ENCODE data around the gene TWF2. TPM values are rescaled to one million over a fixed set of nuclear protein-coding genes. Genes with fewer than 3 reads are reported as not detected.

TWF2 gene
- total RNA-seq, 1 experiment from 2014 or later: 136 TPM

GRCh38 chr3:52204337-52205073, 34.5 kb downstream of the TWF2 start:
- DNase-seq (ENCODE audit: low read depth): no peak

DNA sequence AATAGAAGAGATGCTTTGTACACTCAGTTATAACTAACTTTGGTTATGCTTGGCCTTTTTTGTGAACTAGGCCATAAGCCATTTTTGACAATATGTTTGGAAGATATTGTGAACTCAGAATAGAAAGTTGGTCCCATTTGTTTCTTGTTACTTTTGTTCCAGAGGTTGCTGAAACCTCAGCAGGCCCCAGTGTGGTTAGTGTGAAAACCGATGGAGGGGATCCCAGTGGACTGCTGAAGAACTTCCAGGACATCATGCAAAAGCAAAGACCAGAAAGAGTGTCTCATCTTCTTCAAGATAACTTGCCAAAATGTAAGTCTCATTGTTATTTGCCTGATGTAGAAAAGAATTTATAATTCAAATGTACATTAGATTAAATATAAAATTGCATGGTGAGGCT, 35.3 kb downstream of the TWF2 start:
- DNase-seq (ENCODE audit: low read depth): no peak

GRCh38 chr3:52202384-52203077, 36.4 kb downstream of the TWF2 start:
- no peak for DNase-seq (ENCODE audit: low read depth)

DNA sequence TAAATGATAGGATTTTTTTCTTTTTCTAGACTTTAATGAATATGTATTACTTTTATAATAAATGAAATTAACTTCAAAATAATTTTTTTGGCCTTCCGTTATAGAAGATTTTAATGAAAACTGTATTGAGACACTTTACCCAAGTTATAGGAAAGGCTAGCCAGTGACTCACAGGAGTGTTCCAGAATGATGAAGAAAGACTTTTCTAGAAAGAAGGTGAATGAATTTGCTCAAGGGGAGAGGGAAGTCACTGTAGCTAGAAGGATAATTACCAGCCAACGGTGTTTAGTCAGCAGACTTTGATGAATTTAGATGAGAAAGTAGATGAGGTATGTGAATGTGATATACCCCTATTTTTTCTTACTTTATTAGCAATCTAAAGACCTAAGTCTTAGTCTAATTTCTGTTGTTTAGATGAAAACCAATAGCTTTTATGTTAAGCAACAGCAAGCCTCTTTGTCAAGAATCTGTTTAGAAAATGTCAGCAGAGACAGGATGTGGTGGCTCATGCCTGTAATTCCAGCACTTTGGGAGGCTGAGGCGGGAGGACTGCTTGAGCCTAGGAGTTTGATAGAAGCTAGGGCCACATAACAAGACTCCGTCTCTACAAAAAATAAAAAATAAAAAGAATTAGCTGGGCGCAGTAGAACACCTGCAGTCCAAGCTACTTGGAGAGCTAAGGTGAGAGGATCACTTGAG, 37.8 kb downstream of the TWF2 start:
- no peak for DNase-seq (ENCODE audit: low read depth)

GRCh38 chr3:52198643-52199608, 40.0 kb downstream of the TWF2 start:
- DNase-seq (ENCODE audit: low read depth): no peak

GRCh38 chr3:52197842-52198625, 40.9 kb downstream of the TWF2 start, which contains the start of gene ALAS1:
Gene ALAS1 (plus strand): TSS chr3:52198160. CDS start chr3:52199242, 1,082 bp downstream.
- peak; percentile 81 for DNase-seq (ENCODE audit: low read depth)

DNA sequence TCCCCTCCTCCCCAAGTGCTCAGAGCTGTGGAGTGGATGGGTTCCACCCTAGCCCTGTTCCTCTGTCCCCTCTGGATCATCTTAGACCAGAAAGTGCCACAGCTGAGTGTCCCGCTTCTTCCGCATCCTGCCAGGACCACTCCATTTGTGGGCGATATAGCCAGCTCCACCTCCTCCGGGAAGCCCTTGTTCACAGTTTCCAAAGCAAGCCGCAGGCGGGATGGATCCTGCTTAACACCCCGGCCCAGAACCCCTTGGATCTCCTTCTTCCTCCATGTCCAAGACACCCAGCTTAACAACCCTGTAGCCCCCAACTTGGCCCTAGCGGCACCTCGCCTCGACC, 41.5 kb downstream of the TWF2 start:
- DNase-seq (ENCODE audit: low read depth): no peak

DNA sequence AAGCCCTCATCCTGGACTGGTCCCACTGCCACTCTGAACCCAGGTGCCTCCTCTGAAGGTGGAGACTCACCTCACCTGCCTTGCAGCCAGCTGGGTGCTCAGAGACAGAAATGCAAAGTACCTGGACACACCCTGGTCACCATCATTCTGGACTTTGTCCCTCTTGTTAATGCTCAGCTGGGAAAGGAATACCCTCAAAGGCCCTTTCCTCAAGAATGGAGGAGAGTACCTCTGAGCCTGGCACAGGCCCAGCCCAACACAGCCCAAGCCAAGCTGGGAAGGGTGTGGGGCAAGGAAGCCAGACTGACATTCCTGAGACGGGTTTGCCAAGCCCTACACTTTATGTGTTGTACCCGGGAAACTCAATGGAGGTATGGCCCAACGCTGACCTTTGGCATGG, 42.0 kb downstream of the TWF2 start:
- DNase-seq (ENCODE audit: low read depth): no peak

DNA sequence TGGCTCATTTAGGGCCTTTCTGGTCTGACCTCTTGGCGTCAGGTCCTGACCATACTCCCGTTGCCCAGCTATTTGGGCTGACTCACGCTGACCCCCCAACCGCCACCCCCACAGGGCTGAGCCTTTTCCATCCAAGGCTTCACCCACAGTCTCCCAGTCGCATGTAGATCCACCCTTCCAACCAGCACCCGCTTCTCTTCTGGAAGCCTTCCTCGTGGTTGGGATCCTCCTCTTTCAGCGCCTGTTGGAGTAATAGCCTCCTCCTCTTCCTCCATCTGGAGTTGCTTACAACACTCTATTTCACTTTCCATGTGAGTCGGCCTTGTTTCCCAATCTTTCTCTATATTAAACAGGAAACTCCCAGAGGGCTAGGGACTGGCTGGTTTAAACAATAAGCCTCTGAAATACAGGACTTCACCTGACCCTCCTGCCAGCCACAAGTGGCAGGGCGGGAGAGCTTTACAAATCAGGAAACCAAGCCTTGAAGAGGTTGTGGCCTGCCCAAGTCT, 43.1 kb downstream of the TWF2 start:
- DNase-seq (ENCODE audit: low read depth): peak; percentile 47

DNA sequence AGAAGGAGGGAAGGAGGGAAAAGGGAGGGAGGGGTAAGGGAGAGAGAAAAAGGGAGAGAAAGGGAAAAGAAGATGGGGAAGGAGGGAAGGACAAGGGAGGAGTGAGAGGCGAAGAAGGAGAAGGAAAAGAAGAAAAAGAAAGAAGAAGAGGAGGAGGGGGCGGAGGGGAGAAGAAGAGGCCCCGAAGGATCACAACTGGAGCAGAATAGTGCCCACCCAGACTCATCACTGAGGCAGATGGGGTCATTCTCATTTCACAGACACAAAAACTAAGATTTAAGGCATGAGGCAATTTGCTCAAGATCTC, 43.7 kb downstream of the TWF2 start:
- DNase-seq (ENCODE audit: low read depth): no peak

DNA sequence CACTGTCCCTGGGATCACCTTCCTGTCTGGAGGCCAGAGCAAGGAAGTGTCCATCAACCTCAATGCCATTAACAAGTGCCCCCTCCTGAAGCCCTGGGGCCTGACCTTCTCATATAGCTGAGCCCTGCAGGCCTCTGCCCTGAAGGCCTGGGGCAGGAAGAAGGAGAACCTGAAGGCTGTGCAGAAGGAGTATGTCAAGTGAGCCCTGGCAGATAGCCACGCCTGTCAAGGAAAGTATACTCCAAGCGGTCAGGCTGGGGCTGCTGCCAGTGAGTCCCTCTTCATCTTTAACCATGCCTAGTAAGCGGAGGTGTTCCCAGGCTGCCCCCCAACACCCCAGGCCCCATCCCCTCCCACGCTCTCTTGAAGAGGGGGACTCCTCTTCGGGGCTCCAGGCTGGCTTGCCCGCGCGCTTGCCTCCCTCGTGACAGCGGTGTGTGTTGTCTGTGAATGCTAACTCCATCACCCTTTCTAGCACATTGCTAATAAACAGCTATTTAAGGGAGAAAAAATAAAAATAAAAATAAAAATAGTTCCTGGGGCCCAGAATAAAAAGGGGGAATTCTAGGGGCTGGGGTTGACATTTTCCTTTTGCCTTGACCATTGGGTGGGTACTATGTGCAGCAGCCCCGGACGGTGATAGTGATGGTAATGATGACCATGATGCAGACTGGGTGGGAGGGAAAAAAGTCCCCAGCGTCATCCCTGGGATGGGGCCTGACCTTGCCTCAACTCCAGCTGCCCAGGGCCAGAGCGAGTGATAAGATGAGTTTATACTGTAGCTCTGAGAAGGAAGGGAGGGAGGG, 44.3 kb downstream of the TWF2 start:
- no peak for DNase-seq (ENCODE audit: low read depth)

- peak; percentile 88 for DNase-seq (ENCODE audit: low read depth)
These were observed 45.9 kb downstream of the TWF2 start for GRCh38 chr3:52193065-52193464.

- no peak for DNase-seq (ENCODE audit: low read depth)
These were observed 47.3 kb downstream of the TWF2 start for GRCh38 chr3:52191663-52192062.

DNA sequence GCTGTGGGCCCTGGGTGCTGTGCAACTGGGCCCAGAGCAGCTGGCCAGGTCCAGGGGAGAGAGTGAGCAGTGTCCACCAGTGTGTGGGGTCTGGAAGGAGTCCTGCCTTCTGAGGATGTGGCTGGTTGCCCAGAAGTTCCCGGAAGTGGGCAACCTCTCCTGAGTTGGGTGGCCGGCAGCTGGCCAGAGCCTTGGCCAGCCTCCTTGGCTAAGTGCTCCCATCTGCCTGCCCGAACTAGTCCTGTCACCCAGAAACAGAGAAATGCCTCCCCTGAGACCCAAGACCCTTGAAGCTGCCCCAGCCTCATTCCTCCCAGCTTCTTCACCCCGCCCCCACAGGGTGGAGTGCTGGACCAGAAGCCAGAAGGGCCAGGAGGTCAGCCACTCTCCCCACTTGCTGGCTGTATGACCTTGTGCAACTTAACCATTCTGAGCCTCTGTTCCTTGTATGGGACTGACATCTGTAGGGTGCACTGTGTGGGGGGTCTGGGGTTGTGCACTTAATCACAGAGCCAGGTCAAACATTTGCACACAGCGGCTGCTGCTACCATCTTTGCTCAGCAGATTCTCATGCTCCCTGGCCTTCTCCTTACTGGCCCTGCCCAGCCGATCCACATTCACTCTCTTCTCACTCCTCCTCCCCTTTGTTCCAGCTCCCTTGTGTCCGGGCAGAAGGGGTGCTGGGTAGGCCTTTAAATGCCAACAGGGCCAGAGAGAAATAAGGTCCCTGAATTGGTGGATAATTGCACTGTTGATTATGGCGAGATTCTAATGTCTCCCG, 48.5 kb downstream of the TWF2 start:
- peak; percentile 78 for DNase-seq (ENCODE audit: low read depth)

- no peak for DNase-seq (ENCODE audit: low read depth)
These were observed 50.4 kb downstream of the TWF2 start for GRCh38 chr3:52188556-52188955.

- DNase-seq (ENCODE audit: low read depth): no peak
These were observed 52.2 kb downstream of the TWF2 start for GRCh38 chr3:52186729-52187128.

DNA sequence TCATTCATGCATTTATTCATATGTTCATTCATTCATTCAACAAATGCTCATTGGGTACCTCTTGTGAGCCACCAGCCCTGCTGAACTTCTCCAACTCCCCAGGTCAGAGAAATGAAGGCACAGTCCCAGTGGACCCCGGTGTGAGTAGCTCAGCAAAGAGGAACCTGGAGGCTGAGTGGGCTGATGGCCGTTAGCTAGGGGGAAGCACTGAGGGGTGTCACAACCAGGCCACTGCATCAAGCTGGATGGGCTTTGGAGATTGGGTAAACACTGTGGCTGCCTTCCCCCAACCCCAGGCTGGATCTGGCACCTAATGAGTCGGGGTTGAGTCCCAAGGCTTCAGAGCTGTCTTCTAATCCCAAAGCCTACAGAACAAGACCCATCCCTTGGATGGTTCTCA, 53.1 kb downstream of the TWF2 start:
- DNase-seq (ENCODE audit: low read depth): no peak

DNA sequence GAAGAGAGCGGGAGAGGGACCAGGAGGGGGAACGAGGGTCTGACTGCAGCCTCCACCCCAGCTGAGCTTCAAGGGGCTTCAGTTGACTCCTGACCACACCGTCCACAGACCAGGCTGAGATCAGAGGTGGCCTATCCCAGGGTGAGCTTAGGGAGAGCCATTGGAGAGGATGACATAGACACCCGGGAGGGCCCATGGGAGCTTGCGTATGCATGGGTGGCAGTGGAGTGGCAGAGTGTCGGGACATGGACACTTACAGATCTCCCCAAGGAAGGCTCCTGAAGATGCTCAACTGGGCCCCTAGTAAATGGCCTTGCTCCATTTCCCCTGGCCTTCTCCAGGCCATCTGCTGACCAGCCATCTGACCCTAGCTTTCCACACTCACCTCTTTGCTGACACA, 53.6 kb downstream of the TWF2 start:
- no peak for DNase-seq (ENCODE audit: low read depth)

DNA sequence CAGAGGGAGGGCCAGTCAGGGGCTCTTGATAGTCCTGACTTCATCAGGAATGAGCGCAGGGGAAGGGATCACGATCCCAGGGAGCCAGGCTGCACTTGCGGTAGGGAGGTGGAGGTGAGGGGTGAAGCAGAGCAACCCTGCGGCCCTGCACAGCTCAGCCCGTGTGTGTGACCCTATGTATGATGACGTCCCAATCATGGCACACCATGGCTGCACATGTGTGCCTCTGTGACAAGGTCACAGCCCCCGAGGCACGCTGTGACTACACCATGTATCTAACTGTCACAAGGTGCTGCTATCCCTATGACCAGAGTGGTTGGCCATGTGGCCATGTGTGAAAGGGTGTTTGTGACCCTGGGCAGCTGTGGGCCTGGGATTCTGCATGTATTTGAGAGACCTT, 54.3 kb downstream of the TWF2 start:
- no peak for DNase-seq (ENCODE audit: low read depth)
